Activated naive CD4-positive, alpha-beta T cell treated with anti-CD3 and anti-CD28 coated beads, Interleukin-2, amount 10 ng/mL, durations not matched to agents 7 days and 5 days (primary cell): Measurements from ENCODE around the gene FOXD1.
"Not testable (repeated sequence)": the region's sequence is repeated elsewhere in the genome, so short reads cannot be mapped to it uniquely, and the experiment has no call there.

ENCODE experiments used
- CTCF ChIA-PET: fragments of 350-600 bp; sonication (Branson Sonifier 250); formaldehyde crosslinking; loops from one replicate; lab custom pipeline; 2021; ENCODE audit warnings: antibody characterized with exemption; lab: Charles Lee
- DNase-seq: peaks from one replicate; pipeline ENCODE4 v3.0.0-alpha.2; 2020
- H3K27ac Mint-ChIP-seq: one replicate; pipeline ENCODE4 v1.8.0; 2021; ENCODE audit warnings: mild to moderate bottlenecking, moderate library complexity, mixed read lengths
- H3K27me3 Mint-ChIP-seq: one replicate; pipeline ENCODE4 v1.8.0; 2021; ENCODE audit warnings: mild to moderate bottlenecking, mixed read lengths
- H3K36me3 Mint-ChIP-seq: one replicate; pipeline ENCODE4 v1.8.0; 2021; ENCODE audit warnings: mixed read lengths
- H3K4me1 Mint-ChIP-seq: one replicate; pipeline ENCODE4 v1.8.0; 2021; ENCODE audit warnings: mixed read lengths
- H3K4me3 Mint-ChIP-seq: one replicate; pipeline ENCODE4 v1.8.0; 2021; ENCODE audit warnings: mild to moderate bottlenecking, moderate library complexity, mixed read lengths
- H3K9me3 Mint-ChIP-seq: one replicate; pipeline ENCODE4 v1.8.0; 2021; ENCODE audit warnings: mixed read lengths

FOXD1 gene

GRCh38 chr5:73422164-73422563, 26.4 kb downstream of the FOXD1 start:
- H3K36me3 Mint-ChIP-seq: peaks cover 1% of the 10 kb centered on the region
- CTCF ChIA-PET: no interaction called here
- no peaks in the 10 kb centered on the region for H3K9me3 Mint-ChIP-seq
- H3K27me3 Mint-ChIP-seq: peaks cover 82% of the 10 kb centered on the region
- no peak overlapping the region for H3K27ac Mint-ChIP-seq
- H3K4me1 Mint-ChIP-seq: peaks cover 3% of the 10 kb centered on the region
- no peak overlapping the region for H3K4me3 Mint-ChIP-seq
- no peak for DNase-seq

GRCh38 chr5:73420666-73421065, 27.9 kb downstream of the FOXD1 start:
- Mint-ChIP-seq H3K27ac (no peak overlapping the region), H3K9me3 (no peaks in the 10 kb centered on the region), H3K27me3 (peaks cover 86% of the 10 kb centered on the region), H3K4me3 (no peak overlapping the region), H3K4me1 (peaks cover 3% of the 10 kb centered on the region), H3K36me3 (peaks cover 1% of the 10 kb centered on the region)
- DNase-seq: no peak
- CTCF ChIA-PET: no interaction called here

GRCh38 chr5:73419465-73420390, 28.8 kb downstream of the FOXD1 start:
- Mint-ChIP-seq H3K36me3 (peaks cover 1% of the 10 kb centered on the region), H3K27me3 (peaks cover 93% of the 10 kb centered on the region), H3K4me3 (no peak overlapping the region), H3K9me3 (no peaks in the 10 kb centered on the region), H3K27ac (peak overlapping the region; percentile 50), H3K4me1 (peaks cover 3% of the 10 kb centered on the region)
- CTCF ChIA-PET: interaction anchor here (0.7 kb wide), 1 partner anchor 37 kb away, joined by 3 read pairs; no protein-coding TSS in a partner anchor
- no peak for DNase-seq

GRCh38 chr5:73419117-73419464, 29.5 kb downstream of the FOXD1 start:
- H3K4me1 Mint-ChIP-seq: peaks cover 3% of the 10 kb centered on the region
- CTCF ChIA-PET: interaction anchor here (0.7 kb wide), 1 partner anchor 36 kb away, joined by 3 read pairs; no protein-coding TSS in a partner anchor
- no peak overlapping the region for H3K4me3 Mint-ChIP-seq
- H3K27ac Mint-ChIP-seq: peak overlapping the region; percentile 60
- no peaks in the 10 kb centered on the region for H3K9me3 Mint-ChIP-seq
- peaks cover 88% of the 10 kb centered on the region for H3K27me3 Mint-ChIP-seq
- DNase-seq: no peak
- H3K36me3 Mint-ChIP-seq: peaks cover 1% of the 10 kb centered on the region

GRCh38 chr5:73418244-73418691, 30.3 kb downstream of the FOXD1 start:
- Mint-ChIP-seq H3K4me3 (no peak overlapping the region), H3K27me3 (peaks cover 82% of the 10 kb centered on the region), H3K9me3 (no peaks in the 10 kb centered on the region), H3K36me3 (peaks cover 1% of the 10 kb centered on the region), H3K4me1 (peaks cover 3% of the 10 kb centered on the region), H3K27ac (no peak overlapping the region)
- no peak for DNase-seq
- CTCF ChIA-PET: interaction anchor here (1.6 kb wide), 1 partner anchor 203 kb away, joined by 3 read pairs; no protein-coding TSS in a partner anchor

- H3K4me1 Mint-ChIP-seq: peaks cover 3% of the 10 kb centered on the region
- no peak for DNase-seq
- H3K9me3 Mint-ChIP-seq: no peaks in the 10 kb centered on the region
- peaks cover 84% of the 10 kb centered on the region for H3K27me3 Mint-ChIP-seq
- H3K4me3 Mint-ChIP-seq: no peak overlapping the region
- H3K27ac Mint-ChIP-seq: no peak overlapping the region
- CTCF ChIA-PET: interaction anchor here (1.6 kb wide), 1 partner anchor 202 kb away, joined by 3 read pairs; no protein-coding TSS in a partner anchor
- peaks cover 1% of the 10 kb centered on the region for H3K36me3 Mint-ChIP-seq
These were observed 31.1 kb downstream of the FOXD1 start for GRCh38 chr5:73417303-73418034.

- peaks cover 76% of the 10 kb centered on the region for H3K27me3 Mint-ChIP-seq
- CTCF ChIA-PET: no interaction called here
- DNase-seq: no peak
These were observed 33.0 kb downstream of the FOXD1 start for GRCh38 chr5:73415617-73416016.

GRCh38 chr5:73415171-73415570, 33.4 kb downstream of the FOXD1 start:
- CTCF ChIA-PET: no interaction called here
- DNase-seq: no peak
- peaks cover 75% of the 10 kb centered on the region for H3K27me3 Mint-ChIP-seq
- peaks cover 3% of the 10 kb centered on the region for H3K4me1 Mint-ChIP-seq
- H3K9me3 Mint-ChIP-seq: no peaks in the 10 kb centered on the region
- H3K27ac Mint-ChIP-seq: no peak overlapping the region
- H3K4me3 Mint-ChIP-seq: no peak overlapping the region
- H3K36me3 Mint-ChIP-seq: no peaks in the 10 kb centered on the region

More at GRCh38 chr5:73415617-73416016, 33.0 kb downstream of the FOXD1 start:
- no peak overlapping the region for H3K4me3 Mint-ChIP-seq
- no peaks in the 10 kb centered on the region for H3K36me3 Mint-ChIP-seq
- peaks cover 3% of the 10 kb centered on the region for H3K4me1 Mint-ChIP-seq
- H3K27ac Mint-ChIP-seq: no peak overlapping the region
- no peaks in the 10 kb centered on the region for H3K9me3 Mint-ChIP-seq

- Mint-ChIP-seq H3K4me3 (no peak overlapping the region), H3K4me1 (no peaks in the 10 kb centered on the region), H3K9me3 (no peaks in the 10 kb centered on the region), H3K27me3 (peaks cover 60% of the 10 kb centered on the region), H3K27ac (no peak overlapping the region), H3K36me3 (no peaks in the 10 kb centered on the region)
- CTCF ChIA-PET: no interaction called here
- DNase-seq: no peak
These were observed 36.0 kb downstream of the FOXD1 start for GRCh38 chr5:73412597-73412988.

GRCh38 chr5:73411936-73412596, 36.5 kb downstream of the FOXD1 start:
- CTCF ChIA-PET: no interaction called here
- H3K4me1 Mint-ChIP-seq: no peaks in the 10 kb centered on the region
- H3K27ac Mint-ChIP-seq: no peak overlapping the region
- H3K27me3 Mint-ChIP-seq: peaks cover 58% of the 10 kb centered on the region
- no peaks in the 10 kb centered on the region for H3K36me3 Mint-ChIP-seq
- H3K4me3 Mint-ChIP-seq: no peak overlapping the region
- H3K9me3 Mint-ChIP-seq: no peaks in the 10 kb centered on the region
- no peak for DNase-seq

- H3K27me3 Mint-ChIP-seq: peaks cover 57% of the 10 kb centered on the region
- H3K36me3 Mint-ChIP-seq, H3K4me3 Mint-ChIP-seq, CTCF ChIA-PET, H3K4me1 Mint-ChIP-seq, H3K27ac Mint-ChIP-seq, H3K9me3 Mint-ChIP-seq, DNase-seq: not testable (repeated sequence)
These were observed 38.6 kb downstream of the FOXD1 start for GRCh38 chr5:73409927-73410326.

- Mint-ChIP-seq H3K36me3 (no peaks in the 10 kb centered on the region), H3K27me3 (peaks cover 59% of the 10 kb centered on the region), H3K27ac (no peak overlapping the region), H3K9me3 (no peaks in the 10 kb centered on the region), H3K4me1 (no peaks in the 10 kb centered on the region), H3K4me3 (no peak overlapping the region)
- no peak for DNase-seq
- CTCF ChIA-PET: no interaction called here
These were observed 42.9 kb downstream of the FOXD1 start for GRCh38 chr5:73405691-73406090.

- peaks cover 31% of the 10 kb centered on the region for H3K27me3 Mint-ChIP-seq
- no peak for DNase-seq
- H3K27ac Mint-ChIP-seq: no peak overlapping the region
- H3K36me3 Mint-ChIP-seq: no peaks in the 10 kb centered on the region
- CTCF ChIA-PET: interaction anchor here (0.7 kb wide), 2 partner anchors 89 to 120 kb away, joined by 3 read pairs; no protein-coding TSS in a partner anchor
- no peaks in the 10 kb centered on the region for H3K4me1 Mint-ChIP-seq
- no peak overlapping the region for H3K4me3 Mint-ChIP-seq
- H3K9me3 Mint-ChIP-seq: no peaks in the 10 kb centered on the region
These were observed 48.8 kb downstream of the FOXD1 start for GRCh38 chr5:73399775-73400174.
